ENCODE data around the gene MT1A.
"Not testable (repeated sequence)": the region's sequence is repeated elsewhere in the genome, so short reads cannot be mapped to it uniquely, and the experiment has no call there.

MT1A gene

GRCh38 chr16:56658327-56658875, 19.9 kb downstream of the MT1A start:
- no peak for DNase-seq

- DNase-seq: peak; percentile 69
Observed at GRCh38 chr16:56662357-56663354, 24.2 kb downstream of the MT1A start.

- no peak for DNase-seq
Observed at GRCh38 chr16:56664506-56664905, 26.0 kb downstream of the MT1A start.

- not testable (repeated sequence) for DNase-seq
Observed at GRCh38 chr16:56665286-56666261, 27.1 kb downstream of the MT1A start.

- peak; percentile 69 for DNase-seq
Observed at GRCh38 chr16:56667581-56668571, 29.4 kb downstream of the MT1A start, which contains the start of gene MT1G. Gene MT1G, minus strand, starts transcription at chr16:56668065. Its CDS starts 72 bp downstream, at chr16:56667993.

GRCh38 chr16:56669005-56669839, 30.8 kb downstream of the MT1A start, which contains the start of gene MT1H:
Gene MT1H, plus strand, starts transcription at chr16:56669814. Its CDS starts 71 bp downstream, at chr16:56669885.
- DNase-seq: peak; percentile 62

GRCh38 chr16:56669840-56670619, 31.6 kb downstream of the MT1A start:
- no peak for DNase-seq

- no peak for DNase-seq
Observed at GRCh38 chr16:56670620-56670934, 32.1 kb downstream of the MT1A start.

- not testable (repeated sequence) for DNase-seq
Observed at GRCh38 chr16:56671691-56672090, 33.2 kb downstream of the MT1A start.

GRCh38 chr16:56672171-56672570, 33.7 kb downstream of the MT1A start:
- not testable (repeated sequence) for DNase-seq

- DNase-seq: no peak
Observed at GRCh38 chr16:56672761-56673536, 34.5 kb downstream of the MT1A start.

GRCh38 chr16:56673921-56674320, 35.5 kb downstream of the MT1A start:
- no peak for DNase-seq

- not testable (repeated sequence) for DNase-seq
Observed at GRCh38 chr16:56674570-56674969, 36.1 kb downstream of the MT1A start.

GRCh38 chr16:56675685-56676210, 37.3 kb downstream of the MT1A start:
- DNase-seq: peak; percentile 79

- DNase-seq: no peak
Observed at GRCh38 chr16:56677474-56677873, 39.0 kb downstream of the MT1A start.

GRCh38 chr16:56679078-56679730, 40.7 kb downstream of the MT1A start:
- DNase-seq: no peak

GRCh38 chr16:56679818-56680217, 41.4 kb downstream of the MT1A start:
- DNase-seq: no peak

Data from stimulated activated CD8-positive, alpha-beta memory T cell treated with anti-CD3 and anti-CD28 coated beads, Interleukin-4, amount 100 ng/mL, for 48 hours (primary cell).